ENCODE measurements around the gene STK32C. TPM values are rescaled to one million over a fixed set of nuclear protein-coding genes. Genes with fewer than 3 reads are reported as not detected.
A peak's percentile ranks its signal among the peaks of the same experiment; 100 is the strongest.
"Not testable (repeated sequence)": the region's sequence is repeated elsewhere in the genome, so short reads cannot be mapped to it uniquely, and the experiment has no call there.

The STK32C gene
- total and polyA plus RNA-seq, 7 donors: 4.3 to 12.8 (median 8.4) TPM

DNA sequence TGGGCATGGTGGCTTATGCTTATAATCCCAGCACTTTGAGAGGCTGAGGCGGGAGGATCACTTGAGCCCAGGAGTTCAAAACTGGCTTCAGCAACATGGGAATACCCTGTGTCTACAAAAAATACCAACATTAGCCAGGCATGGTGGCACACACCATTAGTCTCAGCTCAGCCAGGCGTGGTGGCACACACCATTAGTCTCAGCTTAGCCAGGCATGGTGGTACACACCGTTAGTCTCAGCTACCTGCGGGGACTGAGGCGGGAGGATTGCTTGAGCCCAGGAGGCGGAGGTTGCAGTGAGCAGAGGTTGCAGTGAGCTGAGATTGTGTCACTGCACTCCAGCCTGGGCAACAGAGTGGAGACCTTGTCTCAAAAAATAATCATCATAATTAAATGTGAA lies 33.3 kb upstream of the STK32C start:
- no peak overlapping the region for H3K27ac ChIP-seq
- H3K4me1 ChIP-seq: peaks cover 0 to 5% (median 0%) of the 10 kb centered on the region in 4 donors
- no peak for DNase-seq
- WGBS, 2 donors: 90 to 97% methylated on average over 6 of the region's 6 CpGs
- no peaks in the 10 kb centered on the region for H3K9me3 ChIP-seq
- no peak for TF ChIP-seq POLR2AphosphoS5 (IDR thresholded peaks at IDR 0.05)
- TF ChIP-seq, protein P1, sequence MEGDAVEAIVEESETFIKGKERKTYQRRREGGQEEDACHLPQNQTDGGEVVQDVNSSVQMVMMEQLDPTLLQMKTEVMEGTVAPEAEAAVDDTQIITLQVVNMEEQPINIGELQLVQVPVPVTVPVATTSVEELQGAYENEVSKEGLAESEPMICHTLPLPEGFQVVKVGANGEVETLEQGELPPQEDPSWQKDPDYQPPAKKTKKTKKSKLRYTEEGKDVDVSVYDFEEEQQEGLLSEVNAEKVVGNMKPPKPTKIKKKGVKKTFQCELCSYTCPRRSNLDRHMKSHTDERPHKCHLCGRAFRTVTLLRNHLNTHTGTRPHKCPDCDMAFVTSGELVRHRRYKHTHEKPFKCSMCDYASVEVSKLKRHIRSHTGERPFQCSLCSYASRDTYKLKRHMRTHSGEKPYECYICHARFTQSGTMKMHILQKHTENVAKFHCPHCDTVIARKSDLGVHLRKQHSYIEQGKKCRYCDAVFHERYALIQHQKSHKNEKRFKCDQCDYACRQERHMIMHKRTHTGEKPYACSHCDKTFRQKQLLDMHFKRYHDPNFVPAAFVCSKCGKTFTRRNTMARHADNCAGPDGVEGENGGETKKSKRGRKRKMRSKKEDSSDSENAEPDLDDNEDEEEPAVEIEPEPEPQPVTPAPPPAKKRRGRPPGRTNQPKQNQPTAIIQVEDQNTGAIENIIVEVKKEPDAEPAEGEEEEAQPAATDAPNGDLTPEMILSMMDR (IDR thresholded peaks at IDR 0.05): no peak
- no peak for TF ChIP-seq EP300 (IDR thresholded peaks at IDR 0.05)
- no peak for TF ChIP-seq POLR2A (IDR thresholded peaks at IDR 0.05)
- H3K27me3 ChIP-seq: no peaks in the 10 kb centered on the region
- H3K4me3 ChIP-seq: no peak overlapping the region
- intact Hi-C loops (cut with DNase I): no loop called here
- peaks cover 0 to 48% (median 5%) of the 10 kb centered on the region in 4 donors for H3K36me3 ChIP-seq

DNA sequence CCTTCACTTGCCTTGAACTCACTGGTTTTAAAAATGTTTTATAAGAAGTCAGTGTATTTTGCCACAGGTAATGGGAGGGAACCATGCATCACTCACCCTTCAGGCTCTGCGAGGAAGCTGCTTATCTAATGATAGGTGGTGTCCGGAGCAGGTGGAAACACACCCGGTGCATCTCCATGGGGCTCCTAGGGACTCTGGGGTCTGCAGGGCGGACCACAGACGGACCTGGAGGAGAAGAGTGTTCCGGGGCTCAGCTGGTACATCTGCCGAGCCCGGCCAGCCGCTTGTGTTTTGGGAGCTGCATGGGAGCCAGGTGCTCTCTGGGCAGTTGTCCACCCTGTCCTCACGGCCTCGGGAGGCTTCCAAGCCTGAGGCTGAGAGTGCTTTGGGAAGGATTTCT lies 31.5 kb upstream of the STK32C start:
- Histone ChIP-seq H3K27ac (no peak overlapping the region), H3K4me1 (peaks cover 0 to 5% (median 0%) of the 10 kb centered on the region in 4 donors), H3K9me3 (no peaks in the 10 kb centered on the region), H3K36me3 (peaks cover 0 to 38% (median under 1%) of the 10 kb centered on the region in 4 donors), H3K4me3 (no peak overlapping the region), H3K27me3 (no peaks in the 10 kb centered on the region)
- peak; percentile 56 for DNase-seq
- TF ChIP-seq POLR2A (IDR thresholded peaks at IDR 0.05) (no peak), POLR2AphosphoS5 (IDR thresholded peaks at IDR 0.05) (no peak), EP300 (IDR thresholded peaks at IDR 0.05) (no peak)
- TF ChIP-seq, protein P1 (IDR thresholded peaks at IDR 0.05): no peak
- 93 to 94% methylated on average over 11 of the region's 11 CpGs for WGBS, 2 donors
- intact Hi-C loops (cut with DNase I): loop anchor here (10.0 kb wide), 1 partner anchor 966 kb away; the partner anchor contains the start of genes TUBGCP2 and ZNF511

DNA sequence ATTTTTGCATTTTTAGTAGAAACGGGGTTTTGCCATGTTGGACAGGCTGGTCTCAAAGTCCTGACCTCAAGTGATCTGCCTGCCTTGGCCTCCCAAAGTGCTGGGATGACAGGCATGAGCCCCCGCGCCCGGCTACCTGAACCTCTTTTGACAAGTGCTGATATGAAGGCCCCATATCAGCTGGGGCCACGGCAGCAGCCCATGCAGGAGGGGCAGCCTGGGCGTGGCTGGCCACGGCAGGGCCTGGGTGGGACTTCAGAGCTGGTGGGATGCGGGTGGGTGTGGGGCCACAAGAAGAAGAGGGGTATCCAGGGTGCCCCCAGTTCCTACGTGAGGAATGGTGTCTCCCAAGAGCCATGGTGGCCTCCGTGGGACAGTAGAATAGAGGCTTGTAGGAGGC lies 31.1 kb upstream of the STK32C start:
- Histone ChIP-seq H3K27me3 (no peaks in the 10 kb centered on the region), H3K4me3 (no peak overlapping the region), H3K27ac (no peak overlapping the region), H3K4me1 (peaks cover 0 to 5% (median 0%) of the 10 kb centered on the region in 4 donors), H3K36me3 (peaks cover 0 to 41% (median 0%) of the 10 kb centered on the region in 4 donors), H3K9me3 (no peaks in the 10 kb centered on the region)
- 94 to 95% methylated on average over 10 of the region's 10 CpGs for WGBS, 2 donors
- no peak for TF ChIP-seq POLR2A (IDR thresholded peaks at IDR 0.05)
- TF ChIP-seq EP300 (IDR thresholded peaks at IDR 0.05): no peak
- no peak for TF ChIP-seq POLR2AphosphoS5 (IDR thresholded peaks at IDR 0.05)
- TF ChIP-seq, protein P1 (IDR thresholded peaks at IDR 0.05): no peak
- peak; percentile 55 for DNase-seq
- intact Hi-C loops (cut with DNase I): loop anchor here (10.0 kb wide), 1 partner anchor 966 kb away; the partner anchor contains the start of genes TUBGCP2 and ZNF511

DNA sequence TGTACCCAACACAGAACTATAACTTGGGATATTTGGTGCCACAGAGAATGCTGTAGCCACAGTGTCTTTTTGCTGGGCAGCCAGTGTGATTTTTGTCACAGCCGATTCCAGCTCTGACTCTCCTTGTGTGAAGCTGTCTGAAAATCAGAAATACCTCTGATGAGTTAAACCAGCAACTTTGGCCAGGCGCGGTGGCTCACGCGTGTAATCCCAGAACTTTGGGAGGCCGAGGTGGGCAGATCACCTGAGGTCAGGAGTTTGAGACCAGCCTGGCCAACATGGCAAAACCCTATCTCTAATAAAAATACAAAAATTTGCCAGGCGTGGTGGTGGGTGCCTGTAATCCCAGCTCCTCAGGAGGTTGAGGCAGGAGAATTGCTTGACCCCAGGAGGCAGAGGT lies 30.1 kb upstream of the STK32C start:
- DNase-seq: peak; percentile 47
- 95 to 96% methylated on average over 7 of the region's 7 CpGs for WGBS, 2 donors
- not testable (repeated sequence) for H3K9me3 ChIP-seq, H3K27me3 ChIP-seq, H3K4me1 ChIP-seq, H3K4me3 ChIP-seq
- intact Hi-C loops (cut with DNase I): loop anchor here (10.0 kb wide), 1 partner anchor 967 kb away; the partner anchor contains the start of genes TUBGCP2 and ZNF511
- Histone ChIP-seq H3K36me3 (peaks cover 0 to 40% (median 0%) of the 10 kb centered on the region in 4 donors), H3K27ac (peak overlapping the region in 2 of 4 donors; percentile 61 to 69)

DNA sequence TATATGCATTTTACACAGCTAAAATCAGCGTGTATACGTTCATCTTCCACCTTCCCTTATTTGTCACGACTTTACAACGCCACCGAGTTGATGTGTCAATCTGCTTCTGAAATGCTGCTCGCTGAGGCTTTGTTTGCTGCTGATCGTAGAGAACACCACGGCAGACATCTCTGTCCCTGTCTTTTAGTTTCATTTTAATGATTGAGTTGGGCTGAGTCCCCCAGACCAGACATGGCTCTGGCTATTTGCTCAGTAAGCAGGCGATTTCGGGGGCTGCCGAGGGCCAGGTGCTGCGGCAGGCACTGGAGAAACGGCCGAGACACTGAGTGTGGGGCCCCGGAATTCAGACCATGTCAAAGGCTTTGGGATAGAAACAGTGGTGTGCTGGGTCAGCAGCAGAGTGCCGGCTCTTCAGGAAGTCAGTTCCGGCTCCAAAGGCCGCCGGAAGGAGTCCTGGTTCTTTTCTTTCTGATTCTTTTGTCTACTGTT lies 29.2 kb upstream of the STK32C start:
- TF ChIP-seq EP300 (IDR thresholded peaks at IDR 0.05): no peak
- no peak for TF ChIP-seq POLR2AphosphoS5 (IDR thresholded peaks at IDR 0.05)
- TF ChIP-seq, protein P1 (IDR thresholded peaks at IDR 0.05): no peak
- TF ChIP-seq POLR2A (IDR thresholded peaks at IDR 0.05): no peak
- H3K27ac ChIP-seq: peak overlapping the region; percentile 22 to 69 (median 64)
- 36 to 50% methylated on average over 19 of the region's 19 CpGs for WGBS, 2 donors

More for the DNA sequence above, 29.2 kb upstream of the STK32C start:
- no peaks in the 10 kb centered on the region for H3K9me3 ChIP-seq
- intact Hi-C loops (cut with DNase I): loop anchor here (10.0 kb wide), 1 partner anchor 968 kb away; the partner anchor contains the start of genes TUBGCP2 and ZNF511
- DNase-seq: peak; percentile 64
- H3K4me1 ChIP-seq: peaks cover 0 to 15% (median 11%) of the 10 kb centered on the region in 4 donors
- peaks cover 0 to 31% (median 0%) of the 10 kb centered on the region in 4 donors for H3K36me3 ChIP-seq
- H3K4me3 ChIP-seq: peak overlapping the region; percentile 24 to 46 (median 44)
- no peaks in the 10 kb centered on the region for H3K27me3 ChIP-seq
